Stimulated activated CD4-positive, alpha-beta T cell treated with anti-CD3 and anti-CD28 coated beads, Interleukin-1b, Interleukin-23, amount 100 ng/mL, for 4 hours (primary cell): ENCODE results near the gene COL5A1.

Experiments
- DNase-seq, 2 donors: peaks; one replicate each; pipeline ENCODE4 v3.0.0-alpha.2; 2020; ENCODE audit warnings: low read depth in 2 of 2

Gene COL5A1

DNA sequence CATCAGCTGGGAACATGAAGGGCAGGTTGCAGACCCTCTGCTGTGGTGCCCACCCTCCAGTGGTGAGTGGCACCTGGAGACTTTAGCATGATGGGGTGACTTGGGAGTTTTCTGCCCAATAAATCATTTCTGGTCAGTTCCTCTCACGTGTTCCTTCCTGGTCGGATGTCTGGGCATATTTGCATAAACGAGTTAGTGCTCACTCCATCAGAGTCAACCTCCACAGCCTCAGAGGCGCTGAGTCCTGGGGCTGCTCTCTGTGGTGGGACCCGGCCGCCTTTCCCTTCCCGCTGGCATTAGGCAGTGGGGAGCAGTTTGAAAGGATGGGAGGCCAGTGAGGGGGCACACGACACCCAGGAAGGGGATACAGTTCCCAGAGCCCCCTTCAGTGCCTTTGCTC is 125.0 kb downstream of the COL5A1 start:
- DNase-seq: no peak

DNA sequence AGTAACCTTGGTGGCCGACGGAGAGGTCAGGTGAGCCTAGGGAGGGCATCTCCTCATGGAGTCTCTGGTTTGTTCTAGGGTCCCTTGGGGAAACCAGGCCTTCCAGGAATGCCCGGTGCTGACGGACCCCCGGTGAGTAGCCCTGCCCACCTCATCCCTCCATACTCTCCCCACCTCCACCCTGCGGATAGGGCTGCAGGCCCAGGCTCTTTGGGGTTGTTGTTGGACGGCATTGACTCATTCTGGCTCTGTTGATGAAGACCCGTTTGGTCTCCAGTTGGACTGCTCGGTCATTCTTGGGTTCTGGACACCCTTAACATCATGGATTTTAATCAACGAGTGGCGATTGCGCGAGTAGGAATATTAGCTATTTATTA is 126.7 kb downstream of the COL5A1 start:
- DNase-seq: no peak

DNA sequence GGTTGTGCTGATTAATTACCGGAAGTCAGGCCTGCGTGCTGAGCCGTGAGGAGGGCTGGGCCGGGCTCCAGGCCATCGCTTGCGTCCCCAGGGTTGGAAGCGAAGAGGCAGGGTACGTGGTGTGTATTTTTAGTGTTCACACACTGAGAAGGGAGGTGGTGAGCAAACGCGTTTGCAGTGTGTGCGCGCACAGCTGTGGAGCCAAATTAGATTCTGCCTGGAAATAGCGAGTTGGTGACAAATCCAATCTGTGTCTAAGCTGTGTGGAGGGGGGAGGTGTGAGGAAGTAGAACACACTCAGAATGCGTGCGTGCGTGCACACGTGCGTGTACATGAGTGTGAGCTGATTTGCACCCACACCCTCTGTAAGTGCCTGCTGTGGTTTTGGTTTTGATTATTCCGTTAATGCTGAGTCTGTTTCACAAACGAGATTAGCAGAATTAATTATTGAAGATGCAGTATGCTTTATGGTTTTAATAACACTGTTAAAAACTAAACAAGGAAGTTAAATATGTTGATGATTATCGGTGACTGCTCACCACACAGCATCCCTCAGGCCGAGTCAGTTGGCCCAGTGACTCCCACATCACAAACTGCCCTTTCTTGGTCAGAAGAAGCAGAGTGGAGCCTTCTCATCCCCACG is 127.2 kb downstream of the COL5A1 start:
- no peak for DNase-seq

- DNase-seq: no peak
Observed at GRCh38 chr9:134770972-134771971, 129.7 kb downstream of the COL5A1 start.

DNA sequence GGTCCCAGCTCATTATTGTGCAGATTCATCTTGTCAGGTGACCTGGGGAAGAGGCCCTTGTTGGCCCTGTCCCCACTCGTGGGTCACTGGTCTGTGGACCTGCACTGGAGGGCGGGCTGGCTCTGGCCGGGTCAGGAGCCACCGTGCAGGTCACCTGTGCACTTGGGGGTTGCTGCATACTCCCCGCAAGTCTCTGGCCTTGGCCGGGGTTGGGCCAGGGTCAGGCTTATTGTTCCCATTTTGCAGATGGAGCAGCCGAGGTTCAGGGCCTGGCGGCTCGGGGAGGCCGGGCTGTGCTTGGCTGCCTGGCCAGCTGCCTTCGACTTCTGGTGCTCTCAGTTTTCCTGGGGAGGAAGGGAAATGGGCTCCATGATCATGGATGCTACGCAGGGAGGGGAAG is 130.7 kb downstream of the COL5A1 start:
- no peak for DNase-seq

GRCh38 chr9:134773842-134774241 is 132.2 kb downstream of the COL5A1 start:
- DNase-seq: no peak

DNA sequence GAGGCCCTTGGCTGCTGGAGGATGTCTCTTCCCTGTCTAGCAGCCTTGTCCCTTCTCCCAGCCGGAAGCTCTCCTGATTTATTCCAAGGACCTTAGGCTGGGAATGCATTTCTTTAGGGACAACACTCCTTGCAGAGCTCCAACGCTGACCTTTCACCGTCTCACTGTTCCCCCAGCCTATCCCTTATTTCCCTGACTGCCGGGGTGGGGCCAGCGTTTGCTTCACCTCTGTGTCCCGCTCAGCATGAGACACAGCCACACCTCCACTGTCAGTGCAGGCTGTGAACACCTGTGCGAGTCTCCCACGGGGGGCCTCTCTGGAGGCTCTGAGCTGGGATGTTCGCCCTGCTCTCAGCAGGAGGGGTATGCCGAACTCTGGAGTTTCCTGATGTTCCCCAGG is 132.8 kb downstream of the COL5A1 start:
- DNase-seq: no peak

GRCh38 chr9:134775081-134775951 is 133.7 kb downstream of the COL5A1 start:
- no peak for DNase-seq

GRCh38 chr9:134776080-134776796 is 134.6 kb downstream of the COL5A1 start:
- no peak for DNase-seq

DNA sequence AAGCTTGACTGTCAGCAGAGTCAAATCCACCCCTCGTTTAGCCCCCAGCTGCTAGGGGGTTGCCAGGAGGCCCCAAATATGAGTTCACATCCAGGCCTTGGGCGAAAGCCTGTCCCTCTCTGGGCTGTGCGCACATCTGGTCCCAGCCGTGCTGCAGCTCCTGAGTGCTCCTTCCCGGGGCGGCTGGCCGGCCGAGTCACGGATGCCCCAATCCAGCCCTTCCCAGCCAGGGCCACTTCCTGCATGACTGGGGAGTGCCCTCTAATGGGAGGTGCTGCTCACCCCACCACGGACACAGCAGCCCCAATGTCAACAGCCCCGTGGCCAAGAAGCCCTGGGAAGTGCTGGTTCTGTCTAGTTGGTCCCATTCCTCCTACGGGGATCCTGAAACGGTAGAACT is 135.6 kb downstream of the COL5A1 start:
- no peak for DNase-seq

DNA sequence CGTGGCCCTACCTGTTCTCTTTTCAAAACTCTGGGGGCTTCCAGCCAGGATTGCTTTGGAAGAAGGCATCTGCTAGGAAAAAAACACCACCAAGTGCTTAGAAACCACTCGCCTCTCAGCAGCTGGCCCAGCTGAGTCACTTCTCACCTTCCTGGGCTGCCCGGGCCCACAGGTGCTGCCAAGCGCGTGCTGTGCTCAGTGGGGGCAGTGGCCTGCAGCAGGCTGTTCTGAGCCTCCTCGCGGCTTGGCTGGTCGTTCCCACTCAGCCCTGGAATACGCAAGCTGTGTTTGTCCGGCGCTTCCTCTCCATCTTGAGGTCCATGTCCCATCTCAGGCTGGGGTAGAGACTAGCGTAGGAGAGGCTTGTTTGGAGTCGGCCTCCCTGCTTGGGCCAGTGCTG is 136.6 kb downstream of the COL5A1 start:
- DNase-seq: no peak

DNA sequence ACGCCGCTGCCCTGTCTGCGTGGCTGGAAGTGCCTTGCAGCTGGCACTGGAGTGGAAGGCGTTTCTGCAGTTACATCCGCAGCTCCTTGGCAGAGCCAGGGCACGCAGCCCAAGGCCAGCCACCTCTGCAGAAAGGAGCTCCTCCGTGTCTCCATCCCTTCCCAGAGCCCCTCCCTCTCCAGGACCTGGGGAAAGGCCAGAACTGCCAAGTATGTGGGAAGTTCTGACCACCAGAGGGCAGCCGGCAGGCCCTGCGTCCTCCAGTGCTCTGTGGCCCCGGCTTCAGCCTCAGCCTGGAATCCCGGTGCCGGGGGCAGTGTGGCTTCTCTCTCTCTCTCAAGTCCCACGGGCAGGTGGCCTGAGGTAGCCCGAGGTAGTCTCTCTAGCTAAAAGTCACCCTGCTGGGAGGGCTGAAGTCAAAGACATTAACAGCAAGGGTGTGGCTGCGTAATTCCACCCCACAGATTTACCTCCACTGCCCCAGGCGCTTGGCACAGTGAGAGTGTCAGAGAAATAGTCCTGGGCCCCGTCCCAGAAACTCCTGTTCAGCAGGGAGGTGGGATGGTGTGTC is 137.3 kb downstream of the COL5A1 start:
- DNase-seq: no peak

- no peak for DNase-seq
Observed at GRCh38 chr9:134779640-134780039, 138.0 kb downstream of the COL5A1 start.

GRCh38 chr9:134781591-134782302 is 140.1 kb downstream of the COL5A1 start:
- DNase-seq: no peak

- no peak for DNase-seq
Observed at GRCh38 chr9:134782921-134783698, 141.5 kb downstream of the COL5A1 start.

DNA sequence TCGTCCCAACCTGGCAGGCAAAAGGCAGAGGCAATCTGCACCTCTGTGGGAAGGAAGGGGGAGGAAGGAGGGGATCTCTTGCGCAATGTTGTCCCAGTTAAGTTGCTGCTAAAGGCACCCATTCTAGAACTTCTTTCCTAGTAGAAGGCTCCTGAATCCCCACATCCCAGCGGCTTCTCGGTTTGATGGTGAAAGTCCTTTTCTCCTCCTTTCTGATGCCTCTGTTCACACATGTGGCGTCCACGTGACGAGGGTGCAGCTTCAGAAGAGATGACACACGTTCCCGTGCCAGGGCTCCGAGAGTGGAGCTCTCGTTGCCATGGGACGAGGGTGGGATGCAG is 142.1 kb downstream of the COL5A1 start:
- DNase-seq: no peak

GRCh38 chr9:134784577-134785305 is 143.1 kb downstream of the COL5A1 start:
- no peak for DNase-seq

GRCh38 chr9:134785325-134786108 is 143.9 kb downstream of the COL5A1 start:
- DNase-seq: no peak
